Measurements from ENCODE around the gene SGPP1. TPM values are rescaled to one million over a fixed set of nuclear protein-coding genes. Genes with fewer than 3 reads are reported as not detected.
"Not testable (repeated sequence)": the region's sequence is repeated elsewhere in the genome, so short reads cannot be mapped to it uniquely, and the experiment has no call there.

Gene SGPP1
- total RNA-seq (ENCODE audit: insufficient read depth, low replicate concordance), result 32.5 TPM

GRCh38 chr14:63727736-63728728, at the start of gene SGPP1:
Gene SGPP1, minus strand, starts transcription at chr14:63728065. Its CDS starts 121 bp downstream, at chr14:63727944.
- DNase-seq (ENCODE audit: low spot score), result peak; percentile 66

GRCh38 chr14:63777024-63777423, 49.2 kb upstream of the SGPP1 start:
- DNase-seq (ENCODE audit: low spot score), result peak; percentile 40

GRCh38 chr14:63773504-63773903, 45.6 kb upstream of the SGPP1 start:
- peak; percentile 59 for DNase-seq (ENCODE audit: low spot score)

- DNase-seq (ENCODE audit: low spot score), result peak; percentile 70
These were observed 42.4 kb upstream of the SGPP1 start for GRCh38 chr14:63770187-63770807.

GRCh38 chr14:63766611-63767010, 38.7 kb upstream of the SGPP1 start:
- DNase-seq (ENCODE audit: low spot score), result no peak

- DNase-seq (ENCODE audit: low spot score), result no peak
These were observed 36.8 kb upstream of the SGPP1 start for GRCh38 chr14:63764620-63765139.

GRCh38 chr14:63764103-63764502, 36.2 kb upstream of the SGPP1 start:
- DNase-seq (ENCODE audit: low spot score), result no peak

- no peak for DNase-seq (ENCODE audit: low spot score)
These were observed 33.7 kb upstream of the SGPP1 start for GRCh38 chr14:63761351-63762117.

GRCh38 chr14:63760014-63760413, 32.1 kb upstream of the SGPP1 start:
- no peak for DNase-seq (ENCODE audit: low spot score)

GRCh38 chr14:63759456-63759855, 31.6 kb upstream of the SGPP1 start:
- no peak for DNase-seq (ENCODE audit: low spot score)

- DNase-seq (ENCODE audit: low spot score), result no peak
These were observed 29.3 kb upstream of the SGPP1 start for GRCh38 chr14:63757211-63757610.

- DNase-seq (ENCODE audit: low spot score), result no peak
These were observed 24.7 kb upstream of the SGPP1 start for GRCh38 chr14:63752449-63753169.

GRCh38 chr14:63751076-63751475, 23.2 kb upstream of the SGPP1 start:
- DNase-seq (ENCODE audit: low spot score), result not testable (repeated sequence)

GRCh38 chr14:63747846-63748245, 20.0 kb upstream of the SGPP1 start:
- DNase-seq (ENCODE audit: low spot score), result no peak

- no peak for DNase-seq (ENCODE audit: low spot score)
These were observed 18.1 kb upstream of the SGPP1 start for GRCh38 chr14:63745858-63746425.

GRCh38 chr14:63745272-63745671, 17.4 kb upstream of the SGPP1 start:
- DNase-seq (ENCODE audit: low spot score), result no peak

- no peak for DNase-seq (ENCODE audit: low spot score)
These were observed 9.7 kb upstream of the SGPP1 start for GRCh38 chr14:63737582-63738006.

GRCh38 chr14:63735720-63736119, 7.9 kb upstream of the SGPP1 start:
- DNase-seq (ENCODE audit: low spot score), result no peak

GRCh38 chr14:63730659-63731058, 2.8 kb upstream of the SGPP1 start:
- DNase-seq (ENCODE audit: low spot score), result no peak

GRCh38 chr14:63727231-63727735, 582 bp downstream of the SGPP1 start:
- DNase-seq (ENCODE audit: low spot score), result peak; percentile 35
